Hepatocyte (in vitro differentiated cells): Measurements from ENCODE around the gene SLC5A1. TPM values are rescaled to one million over a fixed set of nuclear protein-coding genes. Genes with fewer than 3 reads are reported as not detected.
A peak's percentile ranks its signal among the peaks of the same experiment; 100 is the strongest.

Source experiments
- DNase-seq: peaks from one replicate; pipeline ENCODE4 v3.0.0-alpha.2; 2016; ENCODE audit warnings: low spot score
- H2AFZ ChIP-seq: fragments of 200-600 bp; sonication (generic); 2 replicates; pipeline ENCODE4 v1.6.0; 2016; ENCODE audit warnings: antibody characterized with exemption, mild to moderate bottlenecking
- H3K27ac ChIP-seq: fragments of 200-600 bp; sonication (generic); 2 replicates; pipeline ENCODE4 v1.5.1; 2016; ENCODE audit warnings: mild to moderate bottlenecking
- H3K27me3 ChIP-seq: fragments of 200-600 bp; sonication (generic); 2 replicates; pipeline ENCODE4 v1.6.1; 2016
- H3K36me3 ChIP-seq: fragments of 200-600 bp; sonication (generic); replicated peaks from 2 replicates; pipeline ENCODE4 v1.5.1; 2016; ENCODE audit warnings: low read depth; ENCODE audit not compliant: insufficient read depth
- H3K4me1 ChIP-seq: fragments of 200-600 bp; sonication (generic); 2 replicates; pipeline ENCODE4 v1.5.1; 2016; ENCODE audit warnings: mild to moderate bottlenecking, moderate library complexity; ENCODE audit not compliant: insufficient read depth
- H3K4me2 ChIP-seq: fragments of 200-600 bp; sonication (generic); 2 replicates; pipeline ENCODE4 v1.6.0; 2016
- H3K4me3 ChIP-seq: fragments of 200-600 bp; sonication (generic); 2 replicates; pipeline ENCODE4 v1.5.1; 2016; ENCODE audit warnings: mild to moderate bottlenecking
- H3K79me2 ChIP-seq: fragments of 200-600 bp; sonication (generic); 2 replicates; pipeline ENCODE4 v1.6.0; 2017; ENCODE audit warnings: mild to moderate bottlenecking
- H3K9me2 ChIP-seq: fragments of 200-600 bp; sonication (generic); replicated peaks from 2 replicates; pipeline ENCODE4 v1.6.0; 2017; ENCODE audit warnings: mild to moderate bottlenecking; ENCODE audit not compliant: insufficient read depth
- H3K9me3 ChIP-seq: fragments of 200-600 bp; sonication (generic); 2 replicates; pipeline ENCODE4 v1.5.1; 2016; ENCODE audit warnings: low read depth, mild to moderate bottlenecking
- H4K20me1 ChIP-seq: fragments of 200-600 bp; sonication (generic); 2 replicates; pipeline ENCODE4 v1.6.0; 2016; ENCODE audit warnings: mild to moderate bottlenecking; ENCODE audit not compliant: insufficient read depth, poor library complexity, severe bottlenecking
- CTCF ChIP-seq: fragments of 200-600 bp; sonication (generic); IDR thresholded peaks from 2 replicates; pipeline ENCODE4 v1.5.1; 2016; ENCODE audit warnings: antibody characterized with exemption, mild to moderate bottlenecking; ENCODE audit not compliant: poor library complexity
- EZH2 ChIP-seq: fragments of 200-600 bp; sonication (generic); IDR thresholded peaks from 2 replicates; pipeline ENCODE4 v1.6.1; 2016; ENCODE audit warnings: antibody characterized with exemption, mild to moderate bottlenecking, borderline replicate concordance
- EZH2phosphoT487 ChIP-seq: fragments of 200-600 bp; sonication (generic); IDR thresholded peaks from one replicate; pipeline ENCODE4 v1.6.1; 2018; ENCODE audit warnings: antibody characterized with exemption, mild to moderate bottlenecking, low read depth, moderate library complexity; ENCODE audit not compliant: unreplicated experiment, severe bottlenecking
- whole genome bisulfite sequencing: methylation state at CpG from one replicate; pipeline ENCODE4 v1.1.6; 2016; ENCODE audit warnings: low lambda C conversion rate; ENCODE audit errors: missing lambda C conversion rate; 5-methylcytosine and 5-hydroxymethylcytosine counted together
- polyA plus RNA-seq: library from polyadenylated mRNA; unstranded; fragments of >200 nt; fragmentation: Nextera tagmentation; extraction: Ambion mirVana; gene quantifications from 2 replicates; pipeline ENCODE4 v1.2.1, GENCODE V29; 2016
- total RNA-seq: library from RNA; depleted of rRNA; stranded (reverse); fragments of >200 nt; gene quantifications from 2 replicates; pipeline ENCODE4 v1.2.3, GENCODE V29; 2014

The SLC5A1 gene
- total and polyA plus RNA-seq, 2 experiments from 2014 or later = 3.0 to 7.3 TPM

DNA sequence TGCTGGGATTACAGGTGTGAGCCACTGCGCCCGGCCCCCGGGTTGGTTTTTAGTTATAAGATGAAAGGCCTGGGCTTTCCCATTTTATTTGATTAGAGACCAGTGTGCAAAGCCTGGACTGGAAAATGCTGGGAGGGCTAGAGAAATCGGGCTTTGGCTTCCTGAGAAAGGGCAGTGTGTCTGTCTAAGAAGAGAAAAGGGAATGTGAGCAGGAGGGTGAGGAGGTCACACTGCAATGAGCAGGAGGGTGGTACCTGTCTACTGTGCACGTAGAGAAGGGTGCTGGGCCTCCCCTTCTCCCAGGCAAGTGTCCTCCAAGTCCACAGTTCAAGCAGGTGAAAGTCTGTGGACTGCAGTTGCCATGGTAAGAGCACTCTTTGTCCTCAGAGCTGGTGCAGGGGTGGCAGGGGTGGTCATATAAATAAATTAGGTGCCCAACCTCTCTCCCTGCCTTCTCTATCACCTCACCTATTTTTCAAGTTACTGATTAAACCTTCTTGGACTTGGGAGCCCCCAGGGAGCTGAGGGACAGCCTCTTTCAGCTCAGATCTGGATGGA, 30.8 kb downstream of the SLC5A1 start:
- no peaks in the 10 kb centered on the region for H3K36me3 ChIP-seq
- no peaks in the 10 kb centered on the region for H4K20me1 ChIP-seq
- H2AFZ ChIP-seq = no peak overlapping the region
- peak; percentile 60 for DNase-seq
- WGBS = 76% methylated on average over 5 of the region's 5 CpGs
- peak overlapping the region; percentile 78 for H3K27ac ChIP-seq
- no peak overlapping the region for H3K4me3 ChIP-seq
- no peaks in the 10 kb centered on the region for H3K79me2 ChIP-seq
- no peaks in the 10 kb centered on the region for H3K9me3 ChIP-seq
- H3K9me2 ChIP-seq = no peaks in the 10 kb centered on the region
- no peak overlapping the region for H3K4me2 ChIP-seq
- peaks cover 26% of the 10 kb centered on the region for H3K4me1 ChIP-seq
- no peaks in the 10 kb centered on the region for H3K27me3 ChIP-seq
- TF ChIP-seq CTCF (no peak), EZH2phosphoT487 (no peak), EZH2 (no peak)

DNA sequence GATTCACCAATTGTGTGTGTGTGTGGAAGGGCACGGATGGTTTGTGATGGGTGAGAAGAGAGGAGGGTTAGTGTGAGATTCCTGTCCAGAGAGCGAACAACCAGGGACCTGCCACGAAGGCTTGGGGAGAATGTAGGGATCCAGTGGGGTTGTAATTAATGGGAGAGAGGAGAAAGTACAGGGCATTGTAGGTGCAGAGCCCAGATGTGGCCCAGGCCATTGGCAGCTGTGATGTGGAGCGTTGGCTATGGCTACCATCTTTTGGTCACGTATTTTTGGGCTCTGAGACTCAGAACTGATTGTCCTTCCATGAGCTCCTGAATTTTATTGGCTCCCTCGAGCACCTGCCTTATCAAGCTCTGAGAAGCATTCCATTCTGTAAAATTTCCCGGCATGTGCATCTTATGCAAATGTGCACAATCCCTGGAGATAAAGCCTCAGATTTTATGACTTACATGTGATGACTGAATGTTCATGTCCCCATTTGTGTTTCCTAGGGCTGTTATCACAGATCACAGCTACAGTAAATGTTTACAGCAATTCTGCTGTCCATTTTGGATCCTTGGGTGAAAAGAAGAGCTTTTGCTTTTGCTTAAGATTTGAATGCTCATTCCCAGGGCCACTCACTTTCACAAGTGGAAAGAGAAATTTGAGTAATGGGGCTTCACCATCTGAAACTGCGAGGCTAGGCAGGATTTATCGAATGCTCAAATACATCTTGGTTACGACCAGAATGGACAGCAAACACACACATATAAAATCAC, 33.1 kb downstream of the SLC5A1 start:
- Histone ChIP-seq H3K27me3 (no peaks in the 10 kb centered on the region), H3K79me2 (no peaks in the 10 kb centered on the region), H4K20me1 (no peaks in the 10 kb centered on the region), H2AFZ (no peak overlapping the region), H3K4me2 (peak overlapping the region; percentile 1), H3K4me3 (no peak overlapping the region), H3K9me2 (no peaks in the 10 kb centered on the region), H3K4me1 (peaks cover 32% of the 10 kb centered on the region), H3K36me3 (no peaks in the 10 kb centered on the region), H3K27ac (peak overlapping the region; percentile 80), H3K9me3 (no peaks in the 10 kb centered on the region)
- WGBS = 71% methylated on average over 10 of the region's 10 CpGs
- no peak for TF ChIP-seq EZH2
- no peak for TF ChIP-seq EZH2phosphoT487
- no peak for TF ChIP-seq CTCF
- peak; percentile 48 for DNase-seq

GRCh38 chr22:32076761-32077084, 33.7 kb downstream of the SLC5A1 start:
- Histone ChIP-seq H3K4me3 (no peak overlapping the region), H3K9me3 (no peaks in the 10 kb centered on the region), H3K4me2 (peak overlapping the region; percentile 1), H3K9me2 (no peaks in the 10 kb centered on the region), H3K27ac (peak overlapping the region; percentile 80), H3K4me1 (peaks cover 32% of the 10 kb centered on the region), H4K20me1 (no peaks in the 10 kb centered on the region), H3K36me3 (no peaks in the 10 kb centered on the region), H3K79me2 (no peaks in the 10 kb centered on the region), H2AFZ (no peak overlapping the region), H3K27me3 (no peaks in the 10 kb centered on the region)
- TF ChIP-seq CTCF (no peak), EZH2 (no peak), EZH2phosphoT487 (no peak)
- DNase-seq = no peak
- WGBS = 49% methylated on average over 6 of the region's 6 CpGs
